Right cardiac atrium (tissue), 5 donors: ENCODE results near the gene GRPEL1. TPM values are rescaled to one million over a fixed set of nuclear protein-coding genes. Genes with fewer than 3 reads are reported as not detected.

ENCODE experiments used
- ATAC-seq, 2 donors: fragments of 200-7000 bp; cut with Tn5 transposase; one replicate each; pipeline versions ENCODE4 v1.8.0 to v1.9.1; 2020; ENCODE audit warnings: moderate library complexity in 2 of 2, mild to moderate bottlenecking in 1 of 2
- DNase-seq, 3 donors: peaks; one replicate each; pipeline ENCODE4 v3.0.0-alpha.2; 2020
- H3K27ac ChIP-seq: one replicate; pipeline ENCODE4 v1.5.1; 2013; ENCODE audit warnings: mild to moderate bottlenecking, low read length, control low read depth, moderate library complexity
- H3K27me3 ChIP-seq: one replicate; pipeline ENCODE4 v1.6.1; 2013; ENCODE audit not compliant: control insufficient read depth, insufficient read depth
- H3K4me1 ChIP-seq: one replicate; pipeline ENCODE4 v1.6.1; 2013; ENCODE audit warnings: low read length; ENCODE audit not compliant: control insufficient read depth, insufficient read depth
- H3K4me3 ChIP-seq: one replicate; pipeline ENCODE4 v1.5.1; 2013; ENCODE audit warnings: low read length, control low read depth
- H3K9me3 ChIP-seq: one replicate; pipeline ENCODE4 v1.6.1; 2013; ENCODE audit warnings: low read length; ENCODE audit not compliant: control insufficient read depth
- WGBS: extraction: QIAGEN DNeasy Blood & Tissue Kit; methylation state at CpG from one replicate; pipeline ENCODE4 v1.1.7; 2013; 5-methylcytosine and 5-hydroxymethylcytosine counted together
- intact Hi-C, 4 donors: fragments of 100-400 bp; cut with DNase I; formaldehyde crosslinking; loops; one replicate each; pipeline versions ENCODE4 v1.11.0 to v1.14.0; 2022 to 2023
- polyA plus RNA-seq: library from polyadenylated mRNA; stranded (reverse); fragments of 200-250 nt; gene quantifications from one replicate; pipeline ENCODE4 v1.2.3, GENCODE V29; 2013
- total RNA-seq, 4 donors: library from RNA; stranded (reverse); fragmentation: NEBNext Ultra II Directional; extraction: Animal tissue kit (Norgen Biotek cat#: 25700); gene quantifications; one replicate each; pipeline ENCODE4 v1.2.1, GENCODE V29; 2021
- donor health status: healthy with polysubstance abuse.
- donor health status: DM: no; HTN: yes; CAD: no.
- donor health status: DM: no; HTN: no; CAD: no.
- donor health status: DM: no; HTN: yes; CAD: no; lungs with severe emphysema.
- donor health status: DM: yes; HTN: yes; CAD: no.

The GRPEL1 gene
- total and polyA plus RNA-seq, 5 donors = 28.2 to 36.8 (median 32.3) TPM

GRCh38 chr4:7063362-7063761 lies 4.5 kb downstream of the GRPEL1 start:
- ATAC-seq = no peak
- no peaks in the 10 kb centered on the region for H3K27me3 ChIP-seq
- peaks cover 2% of the 10 kb centered on the region for H3K4me1 ChIP-seq
- 82% methylated on average over 4 of the region's 4 CpGs for WGBS
- no peak overlapping the region for H3K27ac ChIP-seq
- intact Hi-C loops = loop anchor here in 1 of 4 donors (10.0 kb wide), 1 partner anchor 69 kb away; no protein-coding TSS in a partner anchor
- no peaks in the 10 kb centered on the region for H3K9me3 ChIP-seq
- no peak overlapping the region for H3K4me3 ChIP-seq
- DNase-seq = peak in 1 of 3 donors; percentile 25

- intact Hi-C loops = loop anchor here in 1 of 4 donors (10.0 kb wide), 1 partner anchor 68 kb away; no protein-coding TSS in a partner anchor
- Histone ChIP-seq H3K27ac (no peak overlapping the region), H3K9me3 (no peaks in the 10 kb centered on the region), H3K4me1 (peaks cover 2% of the 10 kb centered on the region), H3K4me3 (no peak overlapping the region), H3K27me3 (no peaks in the 10 kb centered on the region)
- DNase-seq (no peak), ATAC-seq (no peak)
- 94% methylated on average over 4 of the region's 4 CpGs for WGBS
Observed at GRCh38 chr4:7062816-7063215, 5.0 kb downstream of the GRPEL1 start.

GRCh38 chr4:7061815-7062214 lies 6.0 kb downstream of the GRPEL1 start:
- WGBS = 92% methylated on average over 6 of the region's 6 CpGs

GRCh38 chr4:7060346-7061150 lies 7.3 kb downstream of the GRPEL1 start:
- Histone ChIP-seq H3K27me3 (no peaks in the 10 kb centered on the region), H3K9me3 (no peaks in the 10 kb centered on the region), H3K4me1 (no peaks in the 10 kb centered on the region), H3K4me3 (no peak overlapping the region), H3K27ac (no peak overlapping the region)
- intact Hi-C loops = loop anchor here in 1 of 4 donors (10.0 kb wide), 1 partner anchor 66 kb away; no protein-coding TSS in a partner anchor
- DNase-seq (no peak), ATAC-seq (no peak)
- WGBS = 89% methylated on average over 20 of the region's 20 CpGs

More at GRCh38 chr4:7061815-7062214, 6.0 kb downstream of the GRPEL1 start:
- no peaks in the 10 kb centered on the region for H3K27me3 ChIP-seq
- H3K4me3 ChIP-seq = no peak overlapping the region
- ATAC-seq = no peak
- intact Hi-C loops = loop anchor here in 1 of 4 donors (10.0 kb wide), 1 partner anchor 67 kb away; no protein-coding TSS in a partner anchor
- H3K9me3 ChIP-seq = no peaks in the 10 kb centered on the region
- peaks cover 2% of the 10 kb centered on the region for H3K4me1 ChIP-seq
- no peak overlapping the region for H3K27ac ChIP-seq
- DNase-seq = no peak

GRCh38 chr4:7059662-7060061 lies 8.2 kb downstream of the GRPEL1 start:
- Histone ChIP-seq H3K4me1 (no peaks in the 10 kb centered on the region), H3K27me3 (no peaks in the 10 kb centered on the region), H3K27ac (no peak overlapping the region), H3K9me3 (no peaks in the 10 kb centered on the region), H3K4me3 (no peak overlapping the region)
- DNase-seq = no peak
- intact Hi-C loops = loop anchor here in 1 of 4 donors (10.0 kb wide), 1 partner anchor 65 kb away; no protein-coding TSS in a partner anchor
- WGBS = 81% methylated on average over 11 of the region's 11 CpGs
- ATAC-seq = no peak

GRCh38 chr4:7058792-7059191 lies 9.1 kb downstream of the GRPEL1 start:
- Histone ChIP-seq H3K9me3 (no peaks in the 10 kb centered on the region), H3K4me1 (no peaks in the 10 kb centered on the region), H3K4me3 (no peak overlapping the region), H3K27ac (no peak overlapping the region), H3K27me3 (no peaks in the 10 kb centered on the region)
- DNase-seq = no peak
- no peak for ATAC-seq
- WGBS = 89% methylated on average over 3 of the region's 3 CpGs
- intact Hi-C loops = no loop called here

GRCh38 chr4:7055990-7056325 lies 11.9 kb downstream of the GRPEL1 start:
- 90% methylated on average over 10 of the region's 10 CpGs for WGBS
- intact Hi-C loops = no loop called here
- DNase-seq (no peak), ATAC-seq (no peak)
- Histone ChIP-seq H3K9me3 (no peaks in the 10 kb centered on the region), H3K4me3 (no peak overlapping the region), H3K4me1 (no peaks in the 10 kb centered on the region), H3K27me3 (no peaks in the 10 kb centered on the region), H3K27ac (no peak overlapping the region)

- Histone ChIP-seq H3K27ac (no peak overlapping the region), H3K4me1 (no peaks in the 10 kb centered on the region)
- intact Hi-C loops = no loop called here
Observed at GRCh38 chr4:7055111-7055989, 12.5 kb downstream of the GRPEL1 start.

GRCh38 chr4:7054106-7054880 lies 13.6 kb downstream of the GRPEL1 start:
- no peak overlapping the region for H3K4me3 ChIP-seq
- ATAC-seq (no peak), DNase-seq (no peak)
- no peaks in the 10 kb centered on the region for H3K27me3 ChIP-seq
- H3K27ac ChIP-seq = no peak overlapping the region
- 97% methylated on average over 52 of the region's 52 CpGs for WGBS
- no peaks in the 10 kb centered on the region for H3K4me1 ChIP-seq
- H3K9me3 ChIP-seq = no peaks in the 10 kb centered on the region
- intact Hi-C loops = no loop called here

More at GRCh38 chr4:7055111-7055989, 12.5 kb downstream of the GRPEL1 start:
- DNase-seq (no peak), ATAC-seq (no peak)
- H3K9me3 ChIP-seq = no peaks in the 10 kb centered on the region
- no peak overlapping the region for H3K4me3 ChIP-seq
- WGBS = 90% methylated on average over 31 of the region's 31 CpGs
- H3K27me3 ChIP-seq = no peaks in the 10 kb centered on the region

- DNase-seq (no peak), ATAC-seq (peak; percentile 20 to 27)
- Histone ChIP-seq H3K27ac (no peak overlapping the region), H3K4me1 (no peaks in the 10 kb centered on the region), H3K4me3 (no peak overlapping the region), H3K27me3 (no peaks in the 10 kb centered on the region), H3K9me3 (no peaks in the 10 kb centered on the region)
- 71% methylated on average over 20 of the region's 20 CpGs for WGBS
- intact Hi-C loops = no loop called here
Observed at GRCh38 chr4:7052923-7053715, 14.7 kb downstream of the GRPEL1 start.
